Measurements from ENCODE around the gene GALNT7. TPM values are rescaled to one million over a fixed set of nuclear protein-coding genes. Genes with fewer than 3 reads are reported as not detected.
"Not testable (repeated sequence)": the region's sequence is repeated elsewhere in the genome, so short reads cannot be mapped to it uniquely, and the experiment has no call there.

Gene GALNT7
- total RNA-seq, 1 donor from 2014 or later: 16.9 TPM

DNA sequence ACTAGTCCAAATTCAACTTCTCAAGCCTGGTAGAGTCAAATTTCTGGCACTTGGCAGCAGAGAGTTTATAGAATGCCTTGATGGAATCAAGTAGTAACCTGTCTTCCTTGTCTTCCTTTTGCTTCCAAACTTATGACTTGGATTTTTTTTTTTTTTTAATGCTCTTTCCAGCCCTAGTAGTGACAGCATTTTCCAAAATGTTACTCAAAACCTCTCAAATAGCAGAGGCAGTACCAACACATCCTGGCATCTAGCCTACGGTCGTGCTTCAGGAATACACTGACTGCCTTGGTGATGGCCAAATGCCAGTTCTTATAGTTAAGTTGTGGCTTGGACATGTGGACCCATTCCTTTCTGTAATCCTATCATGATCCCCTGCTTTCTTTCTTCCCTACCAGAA is 46.0 kb downstream of the GALNT7 start:
- TF ChIP-seq, protein P1, sequence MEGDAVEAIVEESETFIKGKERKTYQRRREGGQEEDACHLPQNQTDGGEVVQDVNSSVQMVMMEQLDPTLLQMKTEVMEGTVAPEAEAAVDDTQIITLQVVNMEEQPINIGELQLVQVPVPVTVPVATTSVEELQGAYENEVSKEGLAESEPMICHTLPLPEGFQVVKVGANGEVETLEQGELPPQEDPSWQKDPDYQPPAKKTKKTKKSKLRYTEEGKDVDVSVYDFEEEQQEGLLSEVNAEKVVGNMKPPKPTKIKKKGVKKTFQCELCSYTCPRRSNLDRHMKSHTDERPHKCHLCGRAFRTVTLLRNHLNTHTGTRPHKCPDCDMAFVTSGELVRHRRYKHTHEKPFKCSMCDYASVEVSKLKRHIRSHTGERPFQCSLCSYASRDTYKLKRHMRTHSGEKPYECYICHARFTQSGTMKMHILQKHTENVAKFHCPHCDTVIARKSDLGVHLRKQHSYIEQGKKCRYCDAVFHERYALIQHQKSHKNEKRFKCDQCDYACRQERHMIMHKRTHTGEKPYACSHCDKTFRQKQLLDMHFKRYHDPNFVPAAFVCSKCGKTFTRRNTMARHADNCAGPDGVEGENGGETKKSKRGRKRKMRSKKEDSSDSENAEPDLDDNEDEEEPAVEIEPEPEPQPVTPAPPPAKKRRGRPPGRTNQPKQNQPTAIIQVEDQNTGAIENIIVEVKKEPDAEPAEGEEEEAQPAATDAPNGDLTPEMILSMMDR (IDR thresholded peaks at IDR 0.05): no peak
- no peaks in the 10 kb centered on the region for H3K27me3 Mint-ChIP-seq
- no peak overlapping the region for H3K4me3 Mint-ChIP-seq
- H3K27ac Mint-ChIP-seq: no peak overlapping the region
- ChIA-PET CTCF (interaction anchor here (1.0 kb wide), 1 partner anchor 11 kb away, joined by 4 read pairs; no protein-coding TSS in a partner anchor), POLR2A (no interaction called here)
- ATAC-seq (ENCODE audit: low read depth) (no peak), DNase-seq (no peak)
- no peaks in the 10 kb centered on the region for H3K9me3 Mint-ChIP-seq
- peaks cover 5% of the 10 kb centered on the region for H3K36me3 Mint-ChIP-seq (ENCODE audit: low read depth)
- peaks cover 27% of the 10 kb centered on the region for H3K4me1 Mint-ChIP-seq
- intact Hi-C loops (cut with micrococcal nuclease): no loop called here

DNA sequence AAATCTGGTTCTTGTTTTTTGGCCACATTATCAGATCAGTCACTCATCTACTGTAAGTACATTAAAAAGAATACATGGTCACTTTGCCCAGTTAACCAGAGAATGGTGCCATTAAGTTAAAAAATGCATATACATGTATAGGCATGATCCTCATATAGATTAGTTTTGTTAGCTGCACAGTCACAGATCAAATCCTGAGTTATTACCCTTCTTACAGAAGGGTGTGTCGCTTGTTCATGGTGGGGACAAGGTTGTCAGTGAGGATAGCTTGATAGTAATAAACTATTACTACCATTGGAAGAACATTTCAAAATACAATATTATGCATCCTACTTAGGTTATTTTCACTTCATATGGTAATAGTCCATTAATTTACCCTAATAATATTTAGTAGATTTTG is 48.5 kb downstream of the GALNT7 start:
- intact Hi-C loops (cut with micrococcal nuclease): no loop called here
- DNase-seq: no peak
- Mint-ChIP-seq H3K27ac (no peak overlapping the region), H3K4me3 (no peak overlapping the region), H3K36me3 (ENCODE audit: low read depth) (no peaks in the 10 kb centered on the region), H3K27me3 (no peaks in the 10 kb centered on the region), H3K4me1 (peaks cover 30% of the 10 kb centered on the region), H3K9me3 (no peaks in the 10 kb centered on the region)
- ChIA-PET CTCF (no interaction called here), POLR2A (no interaction called here)
- no peak for ATAC-seq (ENCODE audit: low read depth)
- TF ChIP-seq, protein P1 (IDR thresholded peaks at IDR 0.05): no peak

DNA sequence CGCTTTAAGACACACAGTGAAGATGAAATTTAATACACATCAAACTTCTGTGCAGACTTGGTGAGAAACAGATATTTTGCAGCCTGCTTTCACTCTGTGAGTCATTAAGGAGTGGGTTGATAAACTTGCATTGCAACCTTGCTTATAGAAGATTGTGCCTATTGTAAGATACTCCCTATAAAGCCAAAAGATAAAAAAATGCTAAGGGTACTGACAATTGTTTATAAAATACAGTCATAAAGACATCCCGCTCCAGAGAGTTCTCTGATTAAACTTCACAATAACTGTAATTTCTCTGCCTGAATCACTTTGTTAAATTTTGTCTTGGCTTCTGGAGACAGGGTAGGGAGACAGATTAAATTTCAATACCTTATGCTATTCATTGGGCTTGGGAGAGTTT is 49.1 kb downstream of the GALNT7 start:
- intact Hi-C loops (cut with micrococcal nuclease): loop anchor here (2.0 kb wide), 1 partner anchor 29 kb away; no protein-coding TSS in a partner anchor
- CTCF ChIA-PET: no interaction called here
- POLR2A ChIA-PET: no interaction called here
- H3K36me3 Mint-ChIP-seq (ENCODE audit: low read depth): peaks cover 1% of the 10 kb centered on the region
- no peaks in the 10 kb centered on the region for H3K27me3 Mint-ChIP-seq
- no peak overlapping the region for H3K27ac Mint-ChIP-seq
- ATAC-seq (ENCODE audit: low read depth) (no peak), DNase-seq (no peak)
- H3K9me3 Mint-ChIP-seq: no peaks in the 10 kb centered on the region
- H3K4me1 Mint-ChIP-seq: peaks cover 30% of the 10 kb centered on the region
- TF ChIP-seq, protein P1 (IDR thresholded peaks at IDR 0.05): no peak
- no peak overlapping the region for H3K4me3 Mint-ChIP-seq

DNA sequence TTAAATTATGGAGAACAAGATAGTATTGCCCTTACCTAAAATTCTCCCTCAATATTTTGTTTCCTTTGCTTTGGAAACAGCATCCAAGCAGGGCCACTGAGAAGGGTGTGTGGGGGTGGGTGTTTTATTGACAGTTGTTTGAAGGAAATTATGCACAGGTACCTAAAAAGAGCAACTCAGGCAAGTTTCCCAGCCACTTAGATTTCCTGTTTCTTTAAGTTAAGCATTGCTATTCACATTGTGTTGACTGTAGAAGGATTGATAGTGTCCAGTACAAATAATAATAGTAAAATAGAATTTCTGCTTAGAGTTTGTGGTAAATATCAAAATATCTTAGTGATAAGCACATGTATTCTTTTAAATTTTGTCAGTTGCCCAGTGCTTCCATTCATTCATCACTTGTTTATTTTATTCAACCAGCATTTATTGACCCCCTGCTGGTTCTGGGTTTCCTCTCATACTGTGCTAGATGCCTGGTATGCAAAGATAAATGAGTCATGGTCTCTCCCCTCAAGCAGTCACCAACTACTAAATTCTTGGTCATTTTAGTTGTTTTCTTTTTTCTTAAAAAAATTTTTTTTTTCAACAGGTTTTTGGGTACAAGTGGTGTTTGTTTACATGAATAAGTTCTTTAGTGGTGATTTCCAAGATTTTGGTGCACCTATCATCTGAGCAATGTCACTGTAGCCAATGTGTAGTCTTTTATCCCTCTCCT is 50.0 kb downstream of the GALNT7 start:
- ATAC-seq (ENCODE audit: low read depth) (no peak), DNase-seq (no peak)
- Mint-ChIP-seq H3K36me3 (ENCODE audit: low read depth) (peaks cover 1% of the 10 kb centered on the region), H3K4me1 (peaks cover 30% of the 10 kb centered on the region), H3K27ac (no peak overlapping the region), H3K4me3 (no peak overlapping the region), H3K9me3 (no peaks in the 10 kb centered on the region), H3K27me3 (no peaks in the 10 kb centered on the region)
- TF ChIP-seq, protein P1 (IDR thresholded peaks at IDR 0.05): no peak
- intact Hi-C loops (cut with micrococcal nuclease): loop anchor here (2.0 kb wide), 1 partner anchor 28 kb away; no protein-coding TSS in a partner anchor
- CTCF ChIA-PET: no interaction called here
- POLR2A ChIA-PET: no interaction called here

DNA sequence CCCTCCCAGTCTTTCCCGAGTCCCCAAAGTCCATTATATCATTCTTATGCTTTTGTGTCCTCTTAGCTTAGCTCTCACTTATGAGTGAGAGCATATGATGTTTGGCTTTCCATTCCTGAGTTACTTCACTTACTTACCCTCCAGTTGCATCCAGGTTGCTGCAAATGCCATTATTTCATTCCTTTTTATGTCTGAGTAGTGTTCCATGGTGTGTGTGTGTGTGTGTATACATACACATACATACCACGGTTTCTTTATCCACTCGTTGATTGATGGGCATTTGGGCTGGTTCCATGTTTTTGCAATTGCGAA is 50.5 kb downstream of the GALNT7 start:
- DNase-seq, CTCF ChIA-PET: not testable (repeated sequence)
- H3K4me1 Mint-ChIP-seq: peaks cover 30% of the 10 kb centered on the region

DNA sequence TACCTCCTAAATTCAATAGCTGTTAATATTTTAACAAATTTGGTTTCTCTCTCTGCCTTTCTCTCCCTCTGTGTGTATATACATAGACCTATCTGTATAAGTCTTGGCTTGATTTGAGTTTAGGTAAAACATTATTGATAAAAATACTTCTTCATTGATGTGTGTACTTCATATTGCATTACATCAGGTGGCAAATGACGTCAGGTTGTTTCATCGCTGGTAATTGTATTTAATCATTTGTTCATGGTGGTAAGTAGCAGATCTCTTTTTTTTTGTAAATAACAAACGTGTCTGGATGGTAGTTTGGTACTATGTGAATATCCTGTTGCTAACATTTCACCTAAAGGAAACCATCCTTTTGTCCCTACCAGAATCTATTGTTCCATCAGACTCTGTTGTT is 55.1 kb downstream of the GALNT7 start:
- H3K9me3 Mint-ChIP-seq: no peaks in the 10 kb centered on the region
- peaks cover 12% of the 10 kb centered on the region for H3K4me1 Mint-ChIP-seq
- H3K36me3 Mint-ChIP-seq (ENCODE audit: low read depth): peaks cover 7% of the 10 kb centered on the region
- H3K4me3 Mint-ChIP-seq: no peak overlapping the region
- no peaks in the 10 kb centered on the region for H3K27me3 Mint-ChIP-seq
- intact Hi-C loops (cut with micrococcal nuclease): no loop called here
- H3K27ac Mint-ChIP-seq: no peak overlapping the region
- TF ChIP-seq, protein P1 (IDR thresholded peaks at IDR 0.05): no peak
- DNase-seq (no peak), ATAC-seq (ENCODE audit: low read depth) (no peak)
- ChIA-PET CTCF (no interaction called here), POLR2A (no interaction called here)

More for the DNA sequence above, 50.5 kb downstream of the GALNT7 start:
- ATAC-seq (ENCODE audit: low read depth); H3K4me3 Mint-ChIP-seq; H3K27me3 Mint-ChIP-seq; H3K9me3 Mint-ChIP-seq; H3K27ac Mint-ChIP-seq; H3K36me3 Mint-ChIP-seq (ENCODE audit: low read depth); POLR2A ChIA-PET: not testable (repeated sequence)
- intact Hi-C loops (cut with micrococcal nuclease): loop anchor here (2.0 kb wide), 1 partner anchor 28 kb away; no protein-coding TSS in a partner anchor
